Stomach smooth muscle (tissue), 2 donors: ENCODE results near the gene ARHGEF39.
"Not testable (repeated sequence)": the region's sequence is repeated elsewhere in the genome, so short reads cannot be mapped to it uniquely, and the experiment has no call there.

Experiments
- H3K27ac ChIP-seq: one replicate; pipeline ENCODE4 v1.7.0; 2013; ENCODE audit warnings: mild to moderate bottlenecking, low read length, inconsistent platforms
- H3K27me3 ChIP-seq, 2 donors: one replicate each; pipeline ENCODE4 v1.7.0; 2013; ENCODE audit warnings: low read length in 2 of 2; ENCODE audit not compliant: insufficient read depth in 2 of 2, control insufficient read depth in 1 of 2
- H3K36me3 ChIP-seq, 2 donors: one replicate each; pipeline ENCODE4 v1.7.0; 2013; ENCODE audit warnings: low read length in 2 of 2; ENCODE audit not compliant: control insufficient read depth in 2 of 2, insufficient read depth in 2 of 2
- H3K4me1 ChIP-seq: one replicate; pipeline ENCODE4 v1.7.0; 2013; ENCODE audit warnings: low read length; ENCODE audit not compliant: control insufficient read depth, insufficient read depth
- H3K4me3 ChIP-seq, 2 donors: one replicate each; pipeline ENCODE4 v1.7.0; 2013; ENCODE audit warnings: low read length in 2 of 2
- H3K9ac ChIP-seq, 2 donors: one replicate each; pipeline ENCODE4 v1.7.0; 2013; ENCODE audit warnings: low read length in 2 of 2, mild to moderate bottlenecking in 1 of 2
- H3K9me3 ChIP-seq, 2 donors: one replicate each; pipeline ENCODE4 v1.7.0; 2013; ENCODE audit warnings: low read length in 2 of 2; ENCODE audit not compliant: control insufficient read depth in 2 of 2
- donor health status: healthy.
- donor health status: Pancreatic carcinoma.

ARHGEF39 gene

DNA sequence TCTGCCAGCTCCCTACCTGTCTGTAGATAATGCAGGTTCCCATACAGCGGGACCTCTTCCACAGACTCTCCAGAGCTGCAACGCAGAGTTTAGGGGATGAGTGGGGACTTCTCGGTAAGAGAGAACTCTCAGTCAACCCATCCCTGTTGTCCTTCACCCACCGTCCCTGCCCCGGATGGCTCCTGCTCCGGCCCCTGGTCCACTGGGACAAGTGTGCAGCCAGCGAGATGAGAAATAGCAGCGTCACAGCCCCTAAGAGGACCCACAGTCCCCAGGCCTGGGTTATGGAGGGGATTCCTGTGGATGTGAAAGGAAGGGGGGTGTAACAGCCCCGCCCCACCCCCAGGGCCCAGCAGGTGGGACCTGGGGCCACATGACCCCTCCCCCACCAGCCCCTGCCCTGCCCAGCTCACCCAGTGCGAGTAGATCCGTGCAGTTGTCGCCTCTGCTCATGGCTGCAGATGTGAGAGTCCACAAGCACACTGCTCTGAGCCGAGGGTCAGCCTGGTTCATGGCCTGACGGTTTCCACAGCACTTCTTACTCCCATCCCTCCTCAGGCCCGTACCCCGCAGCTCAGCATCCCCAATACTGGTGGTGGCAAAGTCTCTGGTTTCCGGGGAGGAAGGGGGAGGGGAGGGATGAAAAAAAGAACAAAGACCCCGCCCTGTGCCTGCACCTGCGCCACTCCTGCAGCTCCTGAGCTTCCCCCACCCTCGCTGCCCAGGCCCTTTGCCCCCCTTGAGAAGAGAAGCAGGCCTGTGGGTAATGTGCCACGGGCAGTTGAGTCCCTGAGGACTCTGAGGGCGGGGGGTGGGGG is 14.4 kb downstream of the ARHGEF39 start, which contains the start of gene SIT1:
TSS of gene SIT1 (minus strand) at position 591 of the 818 bp plus-strand sequence. CDS start at position 513, 78 bp downstream.
- no peak within 1 kb of the TSS for H3K4me3 ChIP-seq
- H3K9me3 ChIP-seq = no peaks in the 10 kb centered on the region
- peaks cover 20% of the 10 kb centered on the region for H3K4me1 ChIP-seq
- H3K36me3 ChIP-seq = no peaks in the 10 kb centered on the region
- no peak within 1 kb of the TSS for H3K27ac ChIP-seq
- H3K27me3 ChIP-seq = no peaks in the 10 kb centered on the region
- H3K9ac ChIP-seq = no peak within 1 kb of the TSS

DNA sequence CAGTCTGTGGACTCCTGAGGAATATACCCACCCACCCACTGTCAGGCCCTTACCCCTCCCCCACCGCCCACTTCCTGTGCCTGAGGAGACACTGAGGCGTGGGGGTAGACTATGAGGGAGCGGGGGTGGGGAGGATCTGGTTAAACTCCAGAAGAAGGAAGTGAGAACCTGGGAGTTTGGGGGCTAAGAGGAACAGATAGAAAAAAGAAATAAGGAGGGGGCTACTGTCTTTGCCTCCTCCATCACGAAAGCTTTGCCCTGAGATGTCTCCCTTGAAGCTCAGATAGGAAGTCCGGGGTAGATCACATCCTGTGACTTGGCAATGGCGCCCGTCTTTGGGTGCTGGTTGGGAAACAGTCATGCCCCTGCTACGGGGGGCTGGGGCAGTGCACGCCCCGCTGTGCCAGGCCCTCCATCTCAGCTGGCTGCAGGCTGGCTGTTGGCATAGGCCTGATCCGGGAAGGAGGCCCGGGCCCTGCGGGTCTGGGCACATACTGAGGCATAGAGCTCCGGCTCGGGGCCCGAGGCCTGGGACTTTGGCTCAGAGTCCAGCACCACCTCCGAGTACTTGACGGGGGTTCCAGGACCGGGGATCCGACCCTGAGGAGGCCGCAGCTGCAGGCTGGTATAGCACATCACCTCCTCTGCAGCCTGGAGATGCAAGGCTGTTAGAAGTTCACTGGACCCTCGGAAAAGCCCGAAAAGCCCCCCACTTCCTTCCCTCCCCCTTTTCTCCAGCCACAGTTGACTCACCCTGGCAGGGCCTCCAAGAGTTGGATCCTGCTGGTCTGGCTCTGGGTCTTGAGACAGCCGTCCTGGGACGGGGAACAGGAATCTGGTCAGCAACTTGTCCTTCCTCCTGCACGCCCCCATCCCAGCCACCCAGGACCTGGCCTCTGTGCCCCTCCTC is 15.3 kb downstream of the ARHGEF39 start:
- Histone ChIP-seq H3K4me1 (peaks cover 20% of the 10 kb centered on the region), H3K9ac (no peak overlapping the region), H3K36me3 (no peaks in the 10 kb centered on the region), H3K27me3 (no peaks in the 10 kb centered on the region), H3K4me3 (no peak overlapping the region), H3K27ac (no peak overlapping the region), H3K9me3 (no peaks in the 10 kb centered on the region)

DNA sequence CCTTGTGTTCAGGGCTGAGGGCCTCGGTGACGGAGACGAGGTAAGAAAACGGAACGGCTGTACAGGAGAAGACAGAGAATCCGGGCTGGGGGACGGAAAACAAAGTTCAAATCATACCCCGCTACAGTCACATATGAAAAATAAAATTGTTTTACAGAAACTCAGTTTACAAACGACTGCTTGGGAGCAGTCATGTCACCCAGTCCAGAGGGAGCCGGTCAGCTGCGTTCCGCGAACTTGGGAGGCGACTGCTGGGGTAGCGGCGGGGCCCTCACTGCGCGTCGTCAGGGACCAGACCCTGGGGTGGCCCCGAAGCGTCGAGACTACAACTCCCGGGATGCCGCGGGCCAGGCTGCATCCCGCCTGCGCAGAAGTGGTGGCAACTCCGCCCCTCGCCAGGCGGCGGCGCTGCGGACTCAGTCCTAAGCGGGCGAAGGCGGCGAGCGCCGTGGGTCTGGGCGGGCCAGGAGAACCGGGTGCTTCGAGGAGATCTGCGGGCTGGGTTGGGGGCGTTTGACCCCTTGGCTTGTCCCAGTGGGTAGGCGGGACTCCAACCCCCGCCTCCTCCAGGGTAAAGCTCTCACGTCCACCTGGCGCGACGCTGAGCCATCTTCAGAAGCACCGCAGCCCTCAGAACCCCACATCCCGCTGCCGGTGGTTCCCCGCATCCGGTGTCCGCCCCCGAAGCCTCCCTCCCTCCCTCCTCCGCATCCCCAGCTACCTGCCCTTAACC is 18.3 kb downstream of the ARHGEF39 start:
- no peaks in the 10 kb centered on the region for H3K9me3 ChIP-seq
- peak overlapping the region; percentile 80 to 89 for H3K9ac ChIP-seq

DNA sequence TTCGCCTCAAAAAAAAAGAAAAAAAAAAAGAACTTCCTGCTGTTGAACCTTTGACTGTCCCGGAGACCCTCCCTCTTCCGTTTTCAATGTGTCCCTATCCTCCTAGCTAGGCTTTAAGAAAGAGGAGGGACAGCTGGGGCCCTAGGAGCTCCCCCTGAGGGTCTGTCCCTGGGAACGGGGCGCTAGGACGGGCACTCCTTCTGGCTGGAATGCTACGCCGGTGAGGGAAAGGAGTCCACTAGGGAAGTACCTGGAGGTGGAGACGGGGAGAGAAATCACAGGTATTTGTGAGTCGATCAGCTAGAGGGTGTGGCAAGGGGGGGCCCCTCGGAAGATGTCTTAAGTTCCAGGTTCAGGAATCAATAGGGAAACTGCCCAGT is 18.9 kb downstream of the ARHGEF39 start:
- peak overlapping the region; percentile 74 to 85 for H3K4me3 ChIP-seq
- H3K27me3 ChIP-seq = no peaks in the 10 kb centered on the region
- peak overlapping the region; percentile 76 for H3K27ac ChIP-seq
- H3K36me3 ChIP-seq = no peaks in the 10 kb centered on the region
- peak overlapping the region; percentile 80 to 89 for H3K9ac ChIP-seq
- H3K9me3 ChIP-seq = no peaks in the 10 kb centered on the region
- peaks cover 20% of the 10 kb centered on the region for H3K4me1 ChIP-seq

More for the DNA sequence above, 18.3 kb downstream of the ARHGEF39 start:
- Histone ChIP-seq H3K4me1 (peaks cover 20% of the 10 kb centered on the region), H3K27me3 (no peaks in the 10 kb centered on the region), H3K4me3 (peak overlapping the region; percentile 74 to 85), H3K36me3 (no peaks in the 10 kb centered on the region), H3K27ac (peak overlapping the region; percentile 76)

DNA sequence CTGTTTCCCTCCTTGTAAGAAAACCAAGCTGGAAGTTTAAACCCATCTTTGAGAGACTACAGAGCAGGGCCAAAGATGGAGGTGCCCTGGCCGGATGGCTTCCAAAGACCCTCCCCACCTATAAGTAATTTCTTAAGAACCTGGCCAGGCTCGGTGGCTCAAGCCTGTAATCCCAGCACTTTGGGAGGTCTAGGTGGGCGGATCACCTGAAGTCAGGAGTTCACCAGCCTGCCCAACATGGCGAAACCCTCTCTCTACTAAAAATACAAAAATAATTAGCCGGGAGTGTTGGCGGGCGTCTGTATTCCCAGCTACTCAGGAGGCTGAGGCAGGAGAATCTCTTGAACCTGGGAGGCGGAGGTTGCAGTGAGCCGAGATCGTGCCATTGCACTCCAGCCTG is 19.3 kb downstream of the ARHGEF39 start:
- Histone ChIP-seq H3K4me1 (peaks cover 19% of the 10 kb centered on the region), H3K9ac (peak overlapping the region in 1 of 2 donors; percentile 80), H3K4me3 (peak overlapping the region in 1 of 2 donors; percentile 85)
- H3K36me3 ChIP-seq, H3K27me3 ChIP-seq, H3K9me3 ChIP-seq, H3K27ac ChIP-seq: not testable (repeated sequence)

DNA sequence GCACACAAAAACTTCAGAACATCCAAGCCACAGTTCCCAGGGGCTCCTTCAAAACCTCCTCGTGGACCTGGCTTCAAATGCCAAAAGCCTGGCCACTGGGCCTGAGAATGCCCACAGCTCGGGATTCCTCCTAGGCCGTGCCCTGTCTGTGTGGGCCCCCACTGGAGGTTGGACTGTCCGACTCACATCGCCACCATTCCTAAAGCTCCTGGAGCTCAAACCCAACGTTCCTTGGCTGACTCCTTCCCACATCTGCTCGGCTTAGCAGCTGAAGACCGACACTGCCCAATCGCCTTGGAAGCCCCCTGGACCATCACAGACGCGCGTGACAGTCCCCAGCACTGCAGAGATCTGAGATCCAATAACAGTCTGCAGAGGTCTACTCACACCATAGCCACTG is 21.9 kb downstream of the ARHGEF39 start:
- Histone ChIP-seq H3K27me3 (no peaks in the 10 kb centered on the region), H3K27ac (no peak overlapping the region), H3K4me3 (no peak overlapping the region), H3K9me3 (no peaks in the 10 kb centered on the region), H3K4me1 (peaks cover 12% of the 10 kb centered on the region), H3K36me3 (no peaks in the 10 kb centered on the region), H3K9ac (no peak overlapping the region)

DNA sequence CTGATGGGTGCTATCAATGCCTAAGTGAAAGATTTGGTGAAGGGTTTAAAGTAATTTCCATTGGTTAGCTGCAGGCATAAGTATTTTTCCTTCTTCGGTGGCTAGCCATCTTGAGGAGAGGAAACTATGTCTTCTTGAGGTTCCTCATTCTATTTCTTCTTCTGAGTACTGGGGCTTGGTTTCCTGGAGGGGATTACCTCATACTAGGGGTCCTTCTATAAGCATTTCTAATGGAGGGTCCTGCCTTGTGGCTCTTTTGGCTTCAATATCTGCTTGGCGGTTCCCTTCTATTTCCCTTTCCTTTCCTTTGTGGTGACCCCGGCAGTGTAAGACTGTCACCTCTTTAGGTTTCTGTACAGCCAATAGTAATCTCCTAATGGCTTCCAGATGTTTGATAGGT is 23.5 kb downstream of the ARHGEF39 start:
- not testable (repeated sequence) for H3K9me3 ChIP-seq, H3K9ac ChIP-seq, H3K27ac ChIP-seq, H3K36me3 ChIP-seq, H3K4me3 ChIP-seq, H3K4me1 ChIP-seq, H3K27me3 ChIP-seq

DNA sequence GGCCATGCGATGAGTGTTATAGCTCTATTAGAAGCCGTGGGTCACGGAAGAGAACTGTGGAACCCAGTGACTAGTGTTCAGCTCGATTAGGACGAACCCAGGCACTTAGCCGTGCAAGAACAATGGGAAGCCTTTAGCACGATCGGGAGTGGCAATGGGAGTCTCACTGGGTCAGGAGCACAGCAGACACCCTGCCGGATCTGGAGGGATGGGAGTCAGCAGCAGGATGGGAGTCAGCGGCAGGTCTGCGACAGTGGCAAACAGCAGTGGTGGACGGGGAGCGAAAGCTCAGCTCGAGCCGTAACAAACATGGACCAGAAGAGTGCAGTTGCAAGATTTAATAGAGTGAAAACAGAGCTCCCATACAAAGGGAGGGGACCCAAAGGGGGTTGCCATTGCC is 24.6 kb downstream of the ARHGEF39 start:
- not testable (repeated sequence) for H3K36me3 ChIP-seq, H3K4me3 ChIP-seq, H3K9ac ChIP-seq, H3K9me3 ChIP-seq, H3K27me3 ChIP-seq, H3K4me1 ChIP-seq, H3K27ac ChIP-seq

DNA sequence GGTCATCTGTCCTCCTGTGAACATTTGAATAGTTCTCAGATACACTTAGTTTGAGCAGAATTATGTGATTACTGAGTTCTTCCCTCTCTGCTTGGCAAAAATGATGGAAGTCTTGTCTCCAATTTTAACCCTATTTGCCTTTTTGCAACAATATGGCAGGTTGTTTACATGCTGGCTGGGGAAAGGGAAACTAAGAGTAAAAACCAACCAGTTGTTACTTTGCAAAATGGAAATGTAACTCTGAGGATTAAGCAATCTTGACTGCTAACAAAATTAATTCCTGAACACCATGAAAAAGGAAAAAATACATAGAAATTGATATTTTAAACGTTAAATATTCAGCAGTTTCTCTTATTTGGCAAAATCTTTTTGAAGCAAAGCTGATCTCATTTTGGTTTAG is 25.4 kb downstream of the ARHGEF39 start:
- Histone ChIP-seq H3K4me1 (no peaks in the 10 kb centered on the region), H3K9ac (no peak overlapping the region), H3K4me3 (no peak overlapping the region), H3K27ac (no peak overlapping the region), H3K36me3 (no peaks in the 10 kb centered on the region), H3K27me3 (no peaks in the 10 kb centered on the region), H3K9me3 (no peaks in the 10 kb centered on the region)

DNA sequence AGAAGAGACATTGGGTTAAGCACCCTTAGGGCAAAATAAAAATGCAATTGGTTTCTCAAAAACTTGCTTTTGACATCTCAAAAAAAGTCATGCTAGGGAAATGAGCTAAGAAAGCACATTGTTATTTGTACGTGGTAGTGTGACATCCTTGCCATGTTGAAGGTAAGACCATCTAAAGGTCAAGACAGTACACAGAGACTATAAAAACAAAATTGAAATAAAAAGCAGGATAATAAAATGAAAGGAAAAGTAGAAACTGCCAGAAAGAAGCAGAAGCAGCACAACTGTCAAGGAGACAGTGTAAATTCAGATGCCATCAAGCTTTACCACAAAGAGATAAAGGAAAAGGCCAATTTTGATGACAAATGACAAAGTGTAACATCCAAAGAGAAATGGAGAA is 25.8 kb downstream of the ARHGEF39 start:
- not testable (repeated sequence) for H3K36me3 ChIP-seq, H3K27me3 ChIP-seq, H3K4me3 ChIP-seq, H3K9ac ChIP-seq, H3K4me1 ChIP-seq, H3K9me3 ChIP-seq, H3K27ac ChIP-seq
